Spleen (tissue), 11 donors: ENCODE results near the gene NBL1. TPM values are rescaled to one million over a fixed set of nuclear protein-coding genes. Genes with fewer than 3 reads are reported as not detected.
A peak's percentile ranks its signal among the peaks of the same experiment; 100 is the strongest.

Source experiments
- DNase-seq: peaks from one replicate; pipeline ENCODE4 v3.0.0-alpha.2; 2020
- H3K27ac ChIP-seq, 8 donors: fragments of 200-600 bp; sonication (generic) in 7 of 8; 1 replicate in 4 of 8; 2 replicates in 4 of 8; pipeline versions ENCODE4 v1.5.0 to v1.8.0; 2016 to 2021; ENCODE audit warnings: inconsistent platforms in 4 of 8, mild to moderate bottlenecking in 4 of 8, moderate library complexity in 1 of 8
- H3K27me3 ChIP-seq, 7 donors: fragments of 200-600 bp; sonication (generic) in 6 of 7; replicated peaks in 1 of 7; 1 replicate in 4 of 7; 2 replicates in 3 of 7; pipeline versions ENCODE4 v1.5.0 to v1.8.0; 2016 to 2021; ENCODE audit warnings: inconsistent platforms in 3 of 7, mild to moderate bottlenecking in 1 of 7
- H3K36me3 ChIP-seq, 6 donors: fragments of 200-600 bp; sonication (generic) in 5 of 6; 1 replicate in 4 of 6; 2 replicates in 2 of 6; pipeline versions ENCODE4 v1.5.0 to v1.8.0; 2016 to 2021; ENCODE audit warnings: inconsistent platforms in 2 of 6
- H3K4me1 ChIP-seq, 6 donors: fragments of 200-600 bp; sonication (generic) in 5 of 6; 1 replicate in 3 of 6; 2 replicates in 3 of 6; pipeline versions ENCODE4 v1.5.0 to v1.8.0; 2016 to 2021; ENCODE audit warnings: inconsistent platforms in 3 of 6
- H3K4me3 ChIP-seq, 8 donors: fragments of 200-600 bp; sonication (generic) in 7 of 8; 1 replicate in 4 of 8; 2 replicates in 4 of 8; pipeline versions ENCODE4 v1.5.0 to v1.8.0; 2016 to 2021; ENCODE audit warnings: inconsistent platforms in 4 of 8, mild to moderate bottlenecking in 4 of 8, moderate library complexity in 2 of 8
- H3K9me3 ChIP-seq, 8 donors: fragments of 200-600 bp; sonication (generic) in 7 of 8; 1 replicate in 4 of 8; 2 replicates in 4 of 8; pipeline versions ENCODE4 v1.5.0 to v1.8.0; 2016 to 2021; ENCODE audit warnings: inconsistent platforms in 4 of 8
- CTCF ChIP-seq, 11 experiments: fragments of 200-600 bp in 7 of 11; fragments of 450-650 bp in 4 of 11; sonication (generic) in 4 of 11; IDR thresholded peaks in 8 of 11; conservative IDR thresholded peaks in 3 of 11; 1 replicate in 7 of 11; 2 replicates in 4 of 11; pipeline versions ENCODE4 v1.4.0 to v1.8.0; 2016 to 2021; ENCODE audit warnings: antibody characterized with exemption in 11 of 11, inconsistent platforms in 4 of 11, mild to moderate bottlenecking in 1 of 11
- POLR2A ChIP-seq, 3 donors: fragments of 450-650 bp; IDR thresholded peaks; one replicate each; pipeline ENCODE4 v1.5.1; 2017; ENCODE audit warnings: antibody characterized with exemption in 3 of 3, mild to moderate bottlenecking in 1 of 3
- POLR2AphosphoS5 ChIP-seq, 3 donors: sonication (generic); formaldehyde crosslinking; IDR thresholded peaks; one replicate each; pipeline ENCODE4 v1.5.1; 2017; ENCODE audit warnings: antibody characterized with exemption in 3 of 3
- WGBS, 5 donors: extraction: QIAGEN DNeasy Blood & Tissue Kit in 3 of 5; methylation state at CpG; one replicate each; pipeline versions ENCODE4 v1.1.5 to v1.1.7; 2013 to 2018; 5-methylcytosine and 5-hydroxymethylcytosine counted together
- intact Hi-C: fragments of 100-400 bp; cut with DNase I; formaldehyde crosslinking; loops from one replicate; pipeline ENCODE4 v1.15.0; 2023; ENCODE audit warnings: low total_unique reads
- polyA plus RNA-seq, 3 donors: library from polyadenylated mRNA; stranded (reverse); fragments of 200-250 nt; gene quantifications; one replicate each; pipeline ENCODE4 v1.2.1, GENCODE V29; 2013
- total RNA-seq, 7 donors: library from RNA; depleted of rRNA in 3 of 7; stranded (reverse); fragments of >200 nt in 3 of 7; fragmentation: NEBNext Ultra II Directional in 4 of 7; extraction: Animal tissue kit (Norgen Biotek cat#: 25700) in 4 of 7; gene quantifications; one replicate each; pipeline versions ENCODE4 v1.1.0 to v1.2.1, GENCODE V29; 2016 to 2021
- donor health status: healthy with polysubstance abuse.
- donor health status: DM: no; HTN: no; CAD: no; lungs with moderate emphysema.
- donor health status: DM: no; HTN: no; CAD: no.
- donor health status: Bipolar disorder and iron deficiency.
- donor health status: healthy.
- donor health status: DM: no; HTN: no; CAD: no.
- donor health status: DM: yes; HTN: yes; CAD: no.

The NBL1 gene
- total and polyA plus RNA-seq, 10 donors: 9.9 to 50.1 (median 17.6) TPM

DNA sequence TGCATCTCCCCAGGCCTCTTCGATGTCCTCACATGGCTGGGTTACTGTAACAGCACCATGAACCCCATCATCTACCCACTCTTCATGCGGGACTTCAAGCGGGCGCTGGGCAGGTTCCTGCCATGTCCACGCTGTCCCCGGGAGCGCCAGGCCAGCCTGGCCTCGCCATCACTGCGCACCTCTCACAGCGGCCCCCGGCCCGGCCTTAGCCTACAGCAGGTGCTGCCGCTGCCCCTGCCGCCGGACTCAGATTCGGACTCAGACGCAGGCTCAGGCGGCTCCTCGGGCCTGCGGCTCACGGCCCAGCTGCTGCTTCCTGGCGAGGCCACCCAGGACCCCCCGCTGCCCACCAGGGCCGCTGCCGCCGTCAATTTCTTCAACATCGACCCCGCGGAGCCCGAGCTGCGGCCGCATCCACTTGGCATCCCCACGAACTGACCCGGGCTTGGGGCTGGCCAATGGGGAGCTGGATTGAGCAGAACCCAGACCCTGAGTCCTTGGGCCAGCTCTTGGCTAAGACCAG is 34.9 kb downstream of the NBL1 start:
- H3K4me1 ChIP-seq: peaks cover 0 to 4% (median 0%) of the 10 kb centered on the region in 6 donors
- TF ChIP-seq POLR2A (IDR thresholded peaks at IDR 0.05) (no peak), CTCF (IDR thresholded peaks at IDR 0.05 in 8 of 11, conservative IDR thresholded peaks at IDR 0.05 in 3 of 11) (no peak), POLR2AphosphoS5 (IDR thresholded peaks at IDR 0.05) (peak in 1 of 3 donors; percentile 43)
- H3K27me3 ChIP-seq: peaks cover 0 to 29% (median 0%) of the 10 kb centered on the region in 7 donors
- 92 to 94% (median 94%) methylated on average over 30 to 34 of the region's 34 CpGs for WGBS, 5 donors
- no peaks in the 10 kb centered on the region for H3K9me3 ChIP-seq
- H3K27ac ChIP-seq: no peak overlapping the region
- H3K4me3 ChIP-seq: no peak overlapping the region
- intact Hi-C loops: no loop called here
- DNase-seq: no peak
- peaks cover 0 to 38% (median 12%) of the 10 kb centered on the region in 6 donors for H3K36me3 ChIP-seq

DNA sequence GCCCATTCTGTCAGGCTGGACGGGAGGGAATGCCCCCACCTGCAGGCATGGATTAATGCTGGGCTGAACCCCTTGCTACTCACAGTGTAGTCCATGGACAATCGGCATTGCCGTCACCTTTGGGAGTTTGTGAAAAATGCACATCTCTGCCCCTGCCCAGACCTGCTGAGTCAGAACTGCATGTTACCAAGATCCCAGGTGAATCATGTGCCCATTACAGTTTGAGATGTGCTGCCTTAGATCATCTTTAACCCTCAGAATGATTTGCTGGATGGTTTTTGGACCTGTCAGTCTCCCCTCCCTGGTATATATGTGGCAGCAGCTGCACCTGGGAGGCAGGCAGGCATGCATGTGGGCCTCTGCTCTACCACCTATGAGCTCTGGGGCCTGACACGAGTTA is 35.6 kb downstream of the NBL1 start:
- 82 to 86% (median 83%) methylated on average over 4 of the region's 4 CpGs for WGBS, 5 donors
- Histone ChIP-seq H3K4me3 (no peak overlapping the region), H3K9me3 (no peaks in the 10 kb centered on the region), H3K27me3 (peaks cover 0 to 22% (median 0%) of the 10 kb centered on the region in 7 donors), H3K4me1 (peaks cover 0 to 4% (median 0%) of the 10 kb centered on the region in 6 donors), H3K27ac (no peak overlapping the region), H3K36me3 (peaks cover 0 to 44% (median 12%) of the 10 kb centered on the region in 6 donors)
- DNase-seq: no peak
- TF ChIP-seq CTCF (IDR thresholded peaks at IDR 0.05 in 8 of 11, conservative IDR thresholded peaks at IDR 0.05 in 3 of 11) (no peak), POLR2A (IDR thresholded peaks at IDR 0.05) (no peak), POLR2AphosphoS5 (IDR thresholded peaks at IDR 0.05) (no peak)
- intact Hi-C loops: no loop called here

- Histone ChIP-seq H3K9me3 (no peaks in the 10 kb centered on the region), H3K27ac (no peak overlapping the region), H3K27me3 (peaks cover 0 to 12% (median 0%) of the 10 kb centered on the region in 7 donors), H3K36me3 (peaks cover 0 to 53% (median 12%) of the 10 kb centered on the region in 6 donors), H3K4me3 (no peak overlapping the region), H3K4me1 (peaks cover 0 to 4% (median 0%) of the 10 kb centered on the region in 6 donors)
- intact Hi-C loops: no loop called here
- TF ChIP-seq CTCF (IDR thresholded peaks at IDR 0.05 in 8 of 11, conservative IDR thresholded peaks at IDR 0.05 in 3 of 11) (no peak), POLR2AphosphoS5 (IDR thresholded peaks at IDR 0.05) (no peak), POLR2A (IDR thresholded peaks at IDR 0.05) (no peak)
- no peak for DNase-seq
- 73 to 89% (median 84%) methylated on average over 7 of the region's 7 CpGs for WGBS, 5 donors
These were observed 36.5 kb downstream of the NBL1 start for GRCh38 chr1:19680644-19681043.

GRCh38 chr1:19682257-19682656 is 38.1 kb downstream of the NBL1 start:
- DNase-seq: no peak
- TF ChIP-seq POLR2A (IDR thresholded peaks at IDR 0.05) (no peak), POLR2AphosphoS5 (IDR thresholded peaks at IDR 0.05) (no peak), CTCF (IDR thresholded peaks at IDR 0.05 in 8 of 11, conservative IDR thresholded peaks at IDR 0.05 in 3 of 11) (no peak)
- intact Hi-C loops: no loop called here
- no peaks in the 10 kb centered on the region for H3K27me3 ChIP-seq
- no peak overlapping the region for H3K4me3 ChIP-seq
- H3K27ac ChIP-seq: no peak overlapping the region
- H3K36me3 ChIP-seq: peaks cover 0 to 69% (median 13%) of the 10 kb centered on the region in 6 donors
- peaks cover 0 to 4% (median 0%) of the 10 kb centered on the region in 6 donors for H3K4me1 ChIP-seq
- 79 to 97% (median 94%) methylated on average over 3 of the region's 3 CpGs for WGBS, 5 donors
- H3K9me3 ChIP-seq: peaks cover 0 to 1% (median under 1%) of the 10 kb centered on the region in 8 donors
